Measurements from ENCODE around the gene PEX3. TPM values are rescaled to one million over a fixed set of nuclear protein-coding genes. Genes with fewer than 3 reads are reported as not detected.

The PEX3 gene
- total and polyA plus RNA-seq, 2 experiments from 2014 or later = 13.8 to 19.4 TPM

GRCh38 chr6:143506620-143507019 lies 56.0 kb downstream of the PEX3 start (continued):
- TF ChIP-seq, protein P1, sequence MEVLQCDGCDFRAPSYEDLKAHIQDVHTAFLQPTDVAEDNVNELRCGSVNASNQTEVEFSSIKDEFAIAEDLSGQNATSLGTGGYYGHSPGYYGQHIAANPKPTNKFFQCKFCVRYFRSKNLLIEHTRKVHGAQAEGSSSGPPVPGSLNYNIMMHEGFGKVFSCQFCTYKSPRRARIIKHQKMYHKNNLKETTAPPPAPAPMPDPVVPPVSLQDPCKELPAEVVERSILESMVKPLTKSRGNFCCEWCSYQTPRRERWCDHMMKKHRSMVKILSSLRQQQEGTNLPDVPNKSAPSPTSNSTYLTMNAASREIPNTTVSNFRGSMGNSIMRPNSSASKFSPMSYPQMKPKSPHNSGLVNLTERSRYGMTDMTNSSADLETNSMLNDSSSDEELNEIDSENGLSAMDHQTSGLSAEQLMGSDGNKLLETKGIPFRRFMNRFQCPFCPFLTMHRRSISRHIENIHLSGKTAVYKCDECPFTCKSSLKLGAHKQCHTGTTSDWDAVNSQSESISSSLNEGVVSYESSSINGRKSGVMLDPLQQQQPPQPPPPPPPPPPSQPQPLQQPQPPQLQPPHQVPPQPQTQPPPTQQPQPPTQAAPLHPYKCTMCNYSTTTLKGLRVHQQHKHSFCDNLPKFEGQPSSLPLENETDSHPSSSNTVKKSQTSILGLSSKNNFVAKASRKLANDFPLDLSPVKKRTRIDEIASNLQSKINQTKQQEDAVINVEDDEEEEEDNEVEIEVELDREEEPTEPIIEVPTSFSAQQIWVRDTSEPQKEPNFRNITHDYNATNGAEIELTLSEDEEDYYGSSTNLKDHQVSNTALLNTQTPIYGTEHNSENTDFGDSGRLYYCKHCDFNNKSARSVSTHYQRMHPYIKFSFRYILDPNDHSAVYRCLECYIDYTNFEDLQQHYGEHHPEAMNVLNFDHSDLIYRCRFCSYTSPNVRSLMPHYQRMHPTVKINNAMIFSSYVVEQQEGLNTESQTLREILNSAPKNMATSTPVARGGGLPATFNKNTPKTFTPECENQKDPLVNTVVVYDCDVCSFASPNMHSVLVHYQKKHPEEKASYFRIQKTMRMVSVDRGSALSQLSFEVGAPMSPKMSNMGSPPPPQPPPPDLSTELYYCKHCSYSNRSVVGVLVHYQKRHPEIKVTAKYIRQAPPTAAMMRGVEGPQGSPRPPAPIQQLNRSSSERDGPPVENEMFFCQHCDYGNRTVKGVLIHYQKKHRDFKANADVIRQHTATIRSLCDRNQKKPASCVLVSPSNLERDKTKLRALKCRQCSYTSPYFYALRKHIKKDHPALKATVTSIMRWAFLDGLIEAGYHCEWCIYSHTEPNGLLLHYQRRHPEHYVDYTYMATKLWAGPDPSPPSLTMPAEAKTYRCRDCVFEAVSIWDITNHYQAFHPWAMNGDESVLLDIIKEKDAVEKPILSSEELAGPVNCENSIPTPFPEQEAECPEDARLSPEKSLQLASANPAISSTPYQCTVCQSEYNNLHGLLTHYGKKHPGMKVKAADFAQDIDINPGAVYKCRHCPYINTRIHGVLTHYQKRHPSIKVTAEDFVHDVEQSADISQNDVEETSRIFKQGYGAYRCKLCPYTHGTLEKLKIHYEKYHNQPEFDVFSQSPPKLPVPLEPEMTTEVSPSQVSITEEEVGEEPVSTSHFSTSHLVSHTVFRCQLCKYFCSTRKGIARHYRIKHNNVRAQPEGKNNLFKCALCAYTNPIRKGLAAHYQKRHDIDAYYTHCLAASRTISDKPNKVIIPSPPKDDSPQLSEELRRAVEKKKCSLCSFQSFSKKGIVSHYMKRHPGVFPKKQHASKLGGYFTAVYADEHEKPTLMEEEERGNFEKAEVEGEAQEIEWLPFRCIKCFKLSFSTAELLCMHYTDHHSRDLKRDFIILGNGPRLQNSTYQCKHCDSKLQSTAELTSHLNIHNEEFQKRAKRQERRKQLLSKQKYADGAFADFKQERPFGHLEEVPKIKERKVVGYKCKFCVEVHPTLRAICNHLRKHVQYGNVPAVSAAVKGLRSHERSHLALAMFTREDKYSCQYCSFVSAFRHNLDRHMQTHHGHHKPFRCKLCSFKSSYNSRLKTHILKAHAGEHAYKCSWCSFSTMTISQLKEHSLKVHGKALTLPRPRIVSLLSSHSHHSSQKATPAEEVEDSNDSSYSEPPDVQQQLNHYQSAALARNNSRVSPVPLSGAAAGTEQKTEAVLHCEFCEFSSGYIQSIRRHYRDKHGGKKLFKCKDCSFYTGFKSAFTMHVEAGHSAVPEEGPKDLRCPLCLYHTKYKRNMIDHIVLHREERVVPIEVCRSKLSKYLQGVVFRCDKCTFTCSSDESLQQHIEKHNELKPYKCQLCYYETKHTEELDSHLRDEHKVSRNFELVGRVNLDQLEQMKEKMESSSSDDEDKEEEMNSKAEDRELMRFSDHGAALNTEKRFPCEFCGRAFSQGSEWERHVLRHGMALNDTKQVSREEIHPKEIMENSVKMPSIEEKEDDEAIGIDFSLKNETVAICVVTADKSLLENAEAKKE (CRISPR knock-in tag; IDR thresholded peaks at IDR 0.05) = no peak
- TF ChIP-seq NANOG (IDR thresholded peaks at IDR 0.05; ENCODE audit: borderline replicate concordance) = no peak
- no peak for TF ChIP-seq STAT1 (IDR thresholded peaks at IDR 0.05; ENCODE audit: unreplicated experiment)

- no peak overlapping the region for H3K27ac ChIP-seq (ENCODE audit: low read depth)
- Mint-ChIP-seq H3K4me1 (peaks cover 7% of the 10 kb centered on the region; the same call in 2 of the 3 replicates), H3K9me3 (peaks cover 4% of the 10 kb centered on the region; the same call in 1 of the 3 replicates), H3K27ac (no peak overlapping the region), H3K4me3 (no peak overlapping the region), H3K36me3 (ENCODE audit: low read depth) (peaks cover 24% of the 10 kb centered on the region), H3K27me3 (ENCODE audit: insufficient read depth, low read depth, poor library complexity) (peaks cover 9% of the 10 kb centered on the region)
- no peak overlapping the region for H2AFZ ChIP-seq
- H3K36me3 ChIP-seq (ENCODE audit: insufficient read depth) = 0 out of 2 replicates have a peak, but pooled peaks cover 12% of the 10 kb centered on the region
- H3K27me3 ChIP-seq (ENCODE audit: insufficient read depth) = no peaks in the 10 kb centered on the region
- peaks cover 7% of the 10 kb centered on the region; the same call in 1 of the 2 replicates for H3K9me2 ChIP-seq (ENCODE audit: insufficient read depth)
- H4K20me1 ChIP-seq (replicated peaks; ENCODE audit: insufficient read depth) = no peaks in the 10 kb centered on the region
- ATAC-seq (no peak), DNase-seq (ENCODE audit: low spot score) (no peak)
- peaks cover 27% of the 10 kb centered on the region for H3K79me2 ChIP-seq (replicated peaks; ENCODE audit: insufficient read depth)
- H3F3A ChIP-seq (replicated peaks; ENCODE audit: low read depth) = no peaks in the 10 kb centered on the region
- no peak overlapping the region for H3K4me3 ChIP-seq
- peaks cover 5% of the 10 kb centered on the region; the same call in 1 of the 2 replicates for H3K4me1 ChIP-seq (ENCODE audit: insufficient read depth)
- H3K4me2 ChIP-seq = no peak overlapping the region
- TF ChIP-seq STAT1 (IDR thresholded peaks at IDR 0.05; ENCODE audit: unreplicated experiment) = no peak
- no peak for TF ChIP-seq POLR2AphosphoS5 (IDR thresholded peaks at IDR 0.05; ENCODE audit: low read depth)
- TF ChIP-seq ZNF331 (CRISPR knock-in tag; IDR thresholded peaks at IDR 0.05; ENCODE audit: low read depth) = no peak
- TF ChIP-seq, protein P1 (CRISPR knock-in tag; IDR thresholded peaks at IDR 0.05) = no peak
- no peak for TF ChIP-seq ZNF114 (CRISPR knock-in tag; IDR thresholded peaks at IDR 0.05)
- no peak for TF ChIP-seq CREB1 (CRISPR knock-in tag; IDR thresholded peaks at IDR 0.05; ENCODE audit: low read depth)
- TF ChIP-seq NANOG (IDR thresholded peaks at IDR 0.05; ENCODE audit: borderline replicate concordance) = no peak
- no peak for TF ChIP-seq EZH2phosphoT487 (IDR thresholded peaks at IDR 0.05; ENCODE audit: unreplicated experiment)
These were observed 56.9 kb downstream of the PEX3 start for GRCh38 chr6:143507358-143508145.
